ENCODE results near the gene TBC1D13. TPM values are rescaled to one million over a fixed set of nuclear protein-coding genes. Genes with fewer than 3 reads are reported as not detected.

Gene TBC1D13
- total RNA-seq, 1 donor from 2014 or later: 25.6 TPM

Other genes starting within 250 kb of the TBC1D13 start
- gene SPTAN1, start 234.7 kb upstream of the TBC1D13 start, total RNA-seq: 305 TPM
- 37.3 TPM for gene DYNC2I2, start 130.4 kb upstream of the TBC1D13 start, total RNA-seq
- gene SET, start 98.0 kb upstream of the TBC1D13 start, total RNA-seq: 197 TPM
- 11.1 TPM for gene PKN3, start 84.8 kb upstream of the TBC1D13 start, total RNA-seq
- 29.4 TPM for gene ZDHHC12, start 63.1 kb upstream of the TBC1D13 start, total RNA-seq
- 45.5 TPM for gene ZER1, start 15.3 kb upstream of the TBC1D13 start, total RNA-seq
- 21.5 TPM for gene ENDOG, start 31.2 kb downstream of the TBC1D13 start, total RNA-seq
- gene SPOUT1, start 42.5 kb downstream of the TBC1D13 start, total RNA-seq: 32.1 TPM
- gene KYAT1, start 94.7 kb downstream of the TBC1D13 start, total RNA-seq: 7.1 TPM
- 45.5 TPM for gene LRRC8A, start 94.9 kb downstream of the TBC1D13 start, total RNA-seq
- gene PHYHD1, start 133.7 kb downstream of the TBC1D13 start, total RNA-seq: 39.8 TPM
- gene DOLK, start 160.3 kb downstream of the TBC1D13 start, total RNA-seq: 14.4 TPM
- gene NUP188, start 160.4 kb downstream of the TBC1D13 start, total RNA-seq: 42.4 TPM
- gene SH3GLB2, start 241.1 kb downstream of the TBC1D13 start, total RNA-seq: 94.7 TPM
- gene MIGA2, start 249.4 kb downstream of the TBC1D13 start, total RNA-seq: 21.2 TPM